Stomach (tissue), 9 donors: ENCODE measurements around the gene NME1. TPM values are rescaled to one million over a fixed set of nuclear protein-coding genes. Genes with fewer than 3 reads are reported as not detected.
"Not testable (repeated sequence)": the region's sequence is repeated elsewhere in the genome, so short reads cannot be mapped to it uniquely, and the experiment has no call there.

Experiments used
- DNase-seq, 2 donors: peaks; one replicate each; pipeline versions ENCODE4 v3.0.0 to v3.0.0-alpha.2; 2013 to 2019
- H3K27ac ChIP-seq, 5 donors: fragments of 200-600 bp in 4 of 5; sonication (generic) in 4 of 5; one replicate each; pipeline ENCODE4 v1.5.1; 2013 to 2019; ENCODE audit warnings: mild to moderate bottlenecking in 1 of 5, moderate library complexity in 1 of 5
- H3K27me3 ChIP-seq, 3 donors: fragments of 200-600 bp; sonication (generic); one replicate each; pipeline ENCODE4 v1.5.1; 2017 to 2019; ENCODE audit warnings: mixed run types in 1 of 3
- H3K36me3 ChIP-seq, 4 donors: fragments of 200-600 bp; sonication (generic); 1 replicate in 3 of 4; 2 replicates in 1 of 4; pipeline ENCODE4 v1.5.1; 2016 to 2019
- H3K4me1 ChIP-seq, 4 donors: fragments of 200-600 bp; sonication (generic); one replicate each; pipeline ENCODE4 v1.5.1; 2016 to 2019
- H3K4me3 ChIP-seq, 4 donors: fragments of 200-600 bp; sonication (generic) in 3 of 4; one replicate each; pipeline ENCODE4 v1.5.1; 2016 to 2019; ENCODE audit warnings: mild to moderate bottlenecking in 1 of 4
- H3K9me3 ChIP-seq, 4 donors: fragments of 200-600 bp; sonication (generic); one replicate each; pipeline ENCODE4 v1.5.1; 2016 to 2019
- CTCF ChIP-seq, 7 experiments: fragments of 450-650 bp in 4 of 7; fragments of 200-600 bp in 3 of 7; sonication (generic) in 3 of 7; IDR thresholded peaks; one replicate each; pipeline ENCODE4 v1.5.1; 2016 to 2019; ENCODE audit warnings: antibody characterized with exemption in 7 of 7, control low read depth in 2 of 7, mild to moderate bottlenecking in 1 of 7
- EP300 ChIP-seq: sonication (generic); formaldehyde crosslinking; IDR thresholded peaks from one replicate; pipeline ENCODE4 v1.6.1; 2017; ENCODE audit warnings: antibody characterized with exemption
- POLR2A ChIP-seq, 4 donors: fragments of 450-650 bp; IDR thresholded peaks; one replicate each; pipeline ENCODE4 v1.6.1; 2016; ENCODE audit warnings: antibody characterized with exemption in 4 of 4, control low read depth in 2 of 4, mild to moderate bottlenecking in 1 of 4, moderate library complexity in 1 of 4
- POLR2AphosphoS5 ChIP-seq, 3 donors: sonication (generic); formaldehyde crosslinking; IDR thresholded peaks; one replicate each; pipeline ENCODE4 v1.6.1; 2016; ENCODE audit warnings: antibody characterized with exemption in 3 of 3
- WGBS, 5 donors: extraction: QIAGEN DNeasy Blood & Tissue Kit in 3 of 5; methylation state at CpG; one replicate each; pipeline versions ENCODE4 v1.1.5 to v1.1.7; 2013 to 2018; 5-methylcytosine and 5-hydroxymethylcytosine counted together
- intact Hi-C: fragments of 100-400 bp; cut with DNase I; formaldehyde crosslinking; loops from one replicate; pipeline ENCODE4 v1.15.1; 2023; ENCODE audit warnings: low total_unique reads
- polyA plus RNA-seq, 3 donors: library from polyadenylated mRNA; stranded (reverse); fragments of 200-250 nt; gene quantifications; one replicate each; pipeline ENCODE4 v1.2.3, GENCODE V29; 2013
- total RNA-seq, 5 donors: library from RNA; depleted of rRNA; stranded (reverse); fragments of >200 nt; gene quantifications; one replicate each; pipeline versions ENCODE4 v1.1.0 to v1.2.3, GENCODE V29; 2014 to 2016
- donor health status: healthy with polysubstance abuse.
- donor health status: Bipolar disorder and iron deficiency.
- donor health status: healthy.

The NME1 gene
- total and polyA plus RNA-seq, 8 donors: 2.2 to 135 (median 44.1) TPM; not detected in 1

GRCh38 chr17:51120739-51121619, 32.4 kb upstream of the NME1 start, which contains the start of gene SPAG9:
Gene SPAG9, minus strand, starts transcription at chr17:51120868. Its CDS starts 212 bp downstream, at chr17:51120656.
- no peaks in the 10 kb centered on the region for H3K36me3 ChIP-seq
- no peaks in the 10 kb centered on the region for H3K9me3 ChIP-seq
- H3K4me3 ChIP-seq: peak within 1 kb of the TSS; percentile 81 to 100 (median 86)
- peak; percentile 95 to 99 for DNase-seq
- peak within 1 kb of the TSS; percentile 98 to 99 (median 99) for H3K27ac ChIP-seq
- intact Hi-C loops: no loop called here
- no peak for TF ChIP-seq EP300
- TF ChIP-seq POLR2A (IDR thresholded peaks at IDR 0.05): peak in 2 of 4 donors; percentile 76
- peak; percentile 90 to 96 (median 95) for TF ChIP-seq POLR2AphosphoS5 (IDR thresholded peaks at IDR 0.05)
- 0 to 1% (median 1%) methylated on average over 33 to 68 of the region's 68 CpGs for WGBS, 5 donors
- peaks cover 26 to 55% (median 41%) of the 10 kb centered on the region in 4 donors for H3K4me1 ChIP-seq
- H3K27me3 ChIP-seq: no peaks in the 10 kb centered on the region

- Histone ChIP-seq H3K9me3 (no peaks in the 10 kb centered on the region), H3K27me3 (no peaks in the 10 kb centered on the region), H3K36me3 (no peaks in the 10 kb centered on the region), H3K4me3 (peak overlapping the region; percentile 81 to 100 (median 86)), H3K4me1 (peaks cover 24 to 50% (median 36%) of the 10 kb centered on the region in 4 donors), H3K27ac (peak overlapping the region; percentile 95 to 99 (median 99))
- peak; percentile 91 to 96 for DNase-seq
- intact Hi-C loops: no loop called here
- TF ChIP-seq POLR2A (IDR thresholded peaks at IDR 0.05) (peak in 2 of 4 donors; percentile 90 to 97), CTCF (IDR thresholded peaks at IDR 0.05) (no peak), EP300 (peak; percentile 55), POLR2AphosphoS5 (IDR thresholded peaks at IDR 0.05) (peak; percentile 96 to 97 (median 97))
- 8 to 17% (median 14%) methylated on average over 23 of the region's 23 CpGs for WGBS, 5 donors
These were observed 31.5 kb upstream of the NME1 start for GRCh38 chr17:51121620-51122472.

- peaks cover 20 to 43% (median 30%) of the 10 kb centered on the region in 4 donors for H3K4me1 ChIP-seq
- not testable (repeated sequence) for DNase-seq
These were observed 30.8 kb upstream of the NME1 start for GRCh38 chr17:51122473-51123115.

GRCh38 chr17:51124640-51125503, 28.5 kb upstream of the NME1 start:
- WGBS, 5 donors: 88 to 92% (median 90%) methylated on average over 5 of the region's 5 CpGs
- Histone ChIP-seq H3K4me3 (no peak overlapping the region), H3K4me1 (peaks cover 0 to 26% (median 14%) of the 10 kb centered on the region in 4 donors), H3K36me3 (no peaks in the 10 kb centered on the region), H3K27me3 (no peaks in the 10 kb centered on the region), H3K9me3 (no peaks in the 10 kb centered on the region), H3K27ac (peak overlapping the region in 2 of 5 donors; percentile 2 to 49)
- intact Hi-C loops: no loop called here
- TF ChIP-seq POLR2AphosphoS5 (IDR thresholded peaks at IDR 0.05): no peak
- no peak for TF ChIP-seq POLR2A (IDR thresholded peaks at IDR 0.05)
- TF ChIP-seq CTCF (IDR thresholded peaks at IDR 0.05): no peak
- no peak for TF ChIP-seq EP300
- DNase-seq: no peak

More at GRCh38 chr17:51122473-51123115, 30.8 kb upstream of the NME1 start:
- H3K9me3 ChIP-seq, intact Hi-C loops, H3K4me3 ChIP-seq, H3K27me3 ChIP-seq, H3K36me3 ChIP-seq: not testable (repeated sequence)
- peak overlapping the region in 4 of 5 donors; percentile 98 to 99 (median 99) for H3K27ac ChIP-seq
- WGBS, 5 donors: 77 to 83% (median 79%) methylated on average over 10 of the region's 10 CpGs
